A673 (cell line): ENCODE measurements around the gene EFNA2. TPM values are rescaled to one million over a fixed set of nuclear protein-coding genes. Genes with fewer than 3 reads are reported as not detected.

Experiments used
- BruUV-seq: library from RNA; stranded (reverse); fragments of 400-500 nt; replicated peaks from 2 replicates; lab custom pipeline; 2021; lab: Mats Ljungman, UMichigan
- CTCF ChIA-PET: fragments of 300-600 bp; sonication (Branson Sonifier 250); formaldehyde crosslinking; loops from one replicate; lab custom pipeline; 2022; ENCODE audit warnings: antibody characterized with exemption; lab: Charles Lee
- POLR2A ChIA-PET: fragments of 300-600 bp; sonication (Branson Sonifier 250); formaldehyde crosslinking; loops from one replicate; lab custom pipeline; 2022; ENCODE audit warnings: antibody characterized with exemption; ENCODE audit not compliant: low non-redundant PET; lab: Charles Lee
- DNase-seq: peaks from one replicate; pipeline ENCODE4 v3.0.0-alpha.2; 2015; ENCODE audit warnings: low spot score
- H3K27ac ChIP-seq: fragments of 200-600 bp; sonication (generic); 2 replicates; pipeline ENCODE4 v1.5.1; 2016; ENCODE audit warnings: mixed run types, low read depth, mild to moderate bottlenecking, mixed read lengths, antibody characterized with exemption, low read length; ENCODE audit not compliant: poor library complexity, severe bottlenecking
- H3K27me3 ChIP-seq: fragments of 200-600 bp; sonication (generic); replicated peaks from 2 replicates; pipeline ENCODE4 v1.6.1; 2017; ENCODE audit warnings: mixed run types, low read depth, mild to moderate bottlenecking, mixed read lengths, antibody characterized with exemption, low read length; ENCODE audit not compliant: insufficient read depth, poor library complexity
- H3K36me3 ChIP-seq: fragments of 200-600 bp; sonication (generic); 2 replicates; pipeline ENCODE4 v1.6.1; 2016; ENCODE audit warnings: mixed run types, mild to moderate bottlenecking, mixed read lengths, antibody characterized with exemption, low read length; ENCODE audit not compliant: insufficient read depth, poor library complexity, severe bottlenecking
- H3K4me1 ChIP-seq: fragments of 200-600 bp; sonication (generic); 2 replicates; pipeline ENCODE4 v1.6.1; 2017; ENCODE audit warnings: mixed run types, mild to moderate bottlenecking, mixed read lengths, antibody characterized with exemption, low read length; ENCODE audit not compliant: insufficient read depth, poor library complexity, severe bottlenecking
- H3K4me3 ChIP-seq: fragments of 200-600 bp; sonication (generic); 2 replicates; pipeline ENCODE4 v1.5.1; 2016; ENCODE audit warnings: low read depth, mixed run types, mild to moderate bottlenecking, mixed read lengths, low read length; ENCODE audit not compliant: poor library complexity, severe bottlenecking
- H3K9me3 ChIP-seq: fragments of 200-600 bp; sonication (generic); 2 replicates; pipeline ENCODE4 v1.6.1; 2016; ENCODE audit warnings: mixed run types, low read depth, mild to moderate bottlenecking, mixed read lengths, antibody characterized with exemption, low read length; ENCODE audit not compliant: poor library complexity, severe bottlenecking
- CTCF ChIP-seq: fragments of 300-800, 200-600 bp; sonication (generic); conservative IDR thresholded peaks from 2 replicates; pipeline ENCODE4 v1.5.1; 2017; ENCODE audit warnings: low read depth, mild to moderate bottlenecking, antibody characterized with exemption, low read length, moderate library complexity, mixed read lengths
- EZH2 ChIP-seq: fragments of 200-600 bp; sonication (generic); IDR thresholded peaks from 2 replicates; pipeline ENCODE4 v1.6.1; 2017; ENCODE audit warnings: borderline replicate concordance, low read depth, mild to moderate bottlenecking, mixed read lengths, antibody characterized with exemption, low read length; ENCODE audit not compliant: poor library complexity, severe bottlenecking
- intact Hi-C: fragments of 100-400 bp; cut with micrococcal nuclease; formaldehyde crosslinking; loops from one replicate; pipeline ENCODE4 v1.10.0; 2022; ENCODE audit not compliant: unreplicated experiment
- total RNA-seq: library from RNA; stranded (reverse); gene quantifications from 2 replicates; pipeline ENCODE4 v1.2.3, GENCODE V29; 2021

Gene EFNA2
- total RNA-seq, 1 experiment from 2014 or later, result 0.64 TPM

DNA sequence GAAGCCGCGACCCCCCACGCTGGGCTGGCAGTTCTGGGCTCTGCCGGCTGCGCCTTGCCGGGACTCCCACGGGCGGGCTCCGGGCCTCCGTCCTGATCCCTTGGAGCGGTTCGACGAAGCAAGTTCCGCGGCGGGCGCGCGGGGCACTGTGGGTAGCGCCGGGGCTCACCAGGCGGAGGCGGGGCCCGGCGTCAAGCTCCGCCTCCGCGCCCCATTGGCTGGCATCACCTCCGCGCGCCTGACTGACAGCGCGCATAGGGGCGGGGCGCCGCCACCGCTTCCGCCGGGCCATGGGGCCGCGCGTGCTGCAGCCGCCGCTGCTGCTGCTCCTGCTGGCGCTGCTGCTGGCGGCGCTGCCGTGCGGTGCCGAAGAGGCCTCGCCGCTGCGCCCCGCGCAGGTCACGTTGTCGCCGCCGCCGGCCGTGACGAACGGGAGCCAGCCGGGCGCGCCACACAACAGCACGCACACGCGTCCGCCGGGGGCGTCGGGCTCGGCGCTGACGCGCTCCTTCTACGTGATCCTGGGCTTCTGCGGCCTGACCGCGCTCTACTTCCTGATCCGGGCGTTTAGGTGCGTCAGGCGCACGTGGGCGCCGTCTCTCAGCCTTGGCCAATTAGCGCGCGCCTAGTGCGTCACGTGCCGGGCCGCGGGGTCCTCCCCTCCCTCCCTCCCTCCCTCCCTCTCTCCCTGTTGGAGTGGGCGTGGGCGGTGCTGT is 10.3 kb upstream of the EFNA2 start, which contains the start of gene FAM174C:
TSS of gene FAM174C (plus strand) at position 271 of the 716 bp plus-strand sequence. CDS start at position 291, 20 bp downstream.
- peak; percentile 99 for DNase-seq
- H3K4me3 ChIP-seq, result peak within 1 kb of the TSS; percentile 69
- H3K36me3 ChIP-seq, result peaks cover 53% of the 10 kb centered on the region
- ChIA-PET POLR2A (no interaction called here), CTCF (interaction anchor here (1.0 kb wide), 2 partner anchors 9 to 31 kb away, joined by 3 read pairs; no protein-coding TSS in a partner anchor)
- H3K27me3 ChIP-seq, result no peaks in the 10 kb centered on the region
- H3K9me3 ChIP-seq, result no peaks in the 10 kb centered on the region
- H3K27ac ChIP-seq, result peak within 1 kb of the TSS; percentile 99
- H3K4me1 ChIP-seq, result peaks cover 51% of the 10 kb centered on the region
- BruUV-seq, result no TSS peak
- intact Hi-C loops, result loop anchor here (10.0 kb wide), 2 partner anchors 169 to 319 kb away; partner anchors contain the start of gene MBD3
- TF ChIP-seq EZH2 (no peak), CTCF (no peak)

GRCh38 chr19:1275976-1276627 is 9.6 kb upstream of the EFNA2 start:
- Histone ChIP-seq H3K27ac (peak overlapping the region; percentile 99), H3K4me1 (peaks cover 44% of the 10 kb centered on the region), H3K9me3 (no peaks in the 10 kb centered on the region), H3K27me3 (no peaks in the 10 kb centered on the region), H3K4me3 (peak overlapping the region; percentile 69), H3K36me3 (peaks cover 46% of the 10 kb centered on the region)
- POLR2A ChIA-PET, result no interaction called here
- CTCF ChIA-PET, result no interaction called here
- BruUV-seq, result TSS peak; percentile 5
- DNase-seq, result no peak
- intact Hi-C loops, result loop anchor here (10.0 kb wide), 2 partner anchors 169 to 319 kb away; partner anchors contain the start of gene MBD3
- TF ChIP-seq EZH2 (no peak), CTCF (no peak)

- peaks cover 39% of the 10 kb centered on the region for H3K4me1 ChIP-seq
- DNase-seq, result no peak
- no peak for TF ChIP-seq EZH2
- intact Hi-C loops, result loop anchor here (10.0 kb wide), 2 partner anchors 168 to 318 kb away; partner anchors contain the start of gene MBD3
- peak overlapping the region; percentile 69 for H3K4me3 ChIP-seq
- ChIA-PET CTCF (no interaction called here), POLR2A (no interaction called here)
- H3K9me3 ChIP-seq, result no peaks in the 10 kb centered on the region
- H3K27ac ChIP-seq, result peak overlapping the region; percentile 99
- H3K36me3 ChIP-seq, result peaks cover 41% of the 10 kb centered on the region
- H3K27me3 ChIP-seq, result no peaks in the 10 kb centered on the region
- no TSS peak for BruUV-seq
These were observed 9.0 kb upstream of the EFNA2 start for GRCh38 chr19:1276628-1277022.
